GM12878 (cell line): ENCODE measurements around the gene OXCT2.

Experiments
- CHD2 ChIP-seq: IDR thresholded peaks from 2 replicates; pipeline ENCODE4 v1.6.1; 2011; ENCODE audit warnings: low read depth, low read length, improper control_type of control experiment, borderline replicate concordance
- CTCF ChIP-seq, 3 experiments: IDR thresholded peaks in 2 of 3; conservative IDR thresholded peaks in 1 of 3; 2 replicates each; pipeline ENCODE4 v1.5.1; 2011; ENCODE audit warnings: low read depth in 3 of 3, low read length in 3 of 3, mild to moderate bottlenecking in 3 of 3, control low read depth in 2 of 3, moderate library complexity in 2 of 3, inconsistent platforms in 1 of 3, mixed read lengths in 1 of 3; ENCODE audit not compliant: control insufficient read depth in 2 of 3, insufficient read depth in 1 of 3; ENCODE audit errors: extremely low read depth in 1 of 3
- GABPA ChIP-seq: IDR thresholded peaks from 2 replicates; pipeline ENCODE4 v1.6.1; 2014; ENCODE audit warnings: antibody characterized with exemption, low read depth, mild to moderate bottlenecking, inconsistent platforms
- MEF2A ChIP-seq: IDR thresholded peaks from 2 replicates; pipeline ENCODE4 v1.6.1; 2011; ENCODE audit warnings: low read depth, mild to moderate bottlenecking, low read length, moderate library complexity; ENCODE audit not compliant: insufficient read depth
- MYC ChIP-seq: IDR thresholded peaks from 2 replicates; pipeline ENCODE4 v1.6.1; 2011; ENCODE audit warnings: mild to moderate bottlenecking, low read length, moderate library complexity, inconsistent platforms; ENCODE audit not compliant: insufficient read depth, insufficient replicate concordance, insufficient read length, severe bottlenecking
- POLR2A ChIP-seq: IDR thresholded peaks from 2 replicates; pipeline ENCODE4 v1.6.1; 2011; ENCODE audit warnings: low read depth, mild to moderate bottlenecking, low read length
- SP1 ChIP-seq: IDR thresholded peaks from one replicate; pipeline ENCODE4 v1.6.1; 2011; ENCODE audit warnings: low read depth, low read length
- SREBF2 ChIP-seq: IDR thresholded peaks from 2 replicates; pipeline ENCODE4 v1.6.1; 2012; ENCODE audit warnings: mild to moderate bottlenecking, low read length
- SRF ChIP-seq, 2 experiments: IDR thresholded peaks; 2 replicates each; pipeline ENCODE4 v1.6.1; 2011; ENCODE audit warnings: low read depth in 2 of 2, low read length in 2 of 2, mild to moderate bottlenecking in 1 of 2, moderate library complexity in 1 of 2
- USF2 ChIP-seq: IDR thresholded peaks from 2 replicates; pipeline ENCODE4 v1.6.1; 2011; ENCODE audit warnings: low read depth, low read length, improper control_type of control experiment, borderline replicate concordance
- TF ChIP-seq, protein P1 (sequence below): fragments of 450-650 bp; formaldehyde crosslinking; IDR thresholded peaks from 2 replicates; pipeline ENCODE4 v1.4.0; 2020; ENCODE audit warnings: mild to moderate bottlenecking, moderate library complexity
- TF ChIP-seq, protein P2 (sequence below): IDR thresholded peaks from 2 replicates; pipeline ENCODE4 v1.6.1; 2012; ENCODE audit warnings: mild to moderate bottlenecking, low read depth, low read length
- TF ChIP-seq, protein P3 (sequence below): IDR thresholded peaks from 2 replicates; pipeline ENCODE4 v1.6.1; 2012; ENCODE audit warnings: low read depth, low read length, improper control_type of control experiment

DNA sequence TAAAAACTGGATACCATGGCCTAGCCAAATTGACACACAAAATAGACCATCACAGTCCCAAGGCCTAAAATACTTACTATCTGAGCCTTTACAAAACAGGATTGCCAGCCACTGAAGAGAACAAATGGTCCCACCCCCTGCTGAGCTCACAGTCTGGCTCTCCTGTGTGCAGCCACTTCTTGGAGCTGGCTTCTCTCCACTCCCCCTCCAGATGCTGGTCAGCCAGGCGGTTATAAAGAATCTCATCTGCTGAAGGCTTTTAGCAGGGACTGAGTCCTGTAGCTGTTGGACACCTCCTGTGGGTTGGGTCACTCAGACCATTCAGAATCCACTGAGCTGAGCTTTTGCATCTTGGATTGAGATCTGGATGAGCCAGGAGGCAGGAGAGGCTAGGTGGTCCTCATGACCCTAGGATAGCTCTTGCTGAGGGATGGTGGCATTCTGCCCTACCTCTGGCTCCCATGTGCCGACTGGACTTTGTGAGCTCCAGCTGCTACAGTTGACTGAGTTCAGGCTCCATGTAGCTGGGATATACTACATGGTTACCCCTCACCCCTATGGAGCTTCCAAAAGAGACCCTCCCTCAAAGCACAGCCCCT lies 16.1 kb downstream of the OXCT2 start:
- TF ChIP-seq CHD2 (no peak), MYC (no peak), MEF2A (no peak), SRF (IDR thresholded peaks at IDR 0.05; ENCODE audit: low read depth in 2 of 2, low read length in 2 of 2) (no peak), POLR2A (no peak), SREBF2 (no peak), CTCF (IDR thresholded peaks at IDR 0.05 in 2 of 3, conservative IDR thresholded peaks at IDR 0.05 in 1 of 3; ENCODE audit: control insufficient read depth in 2 of 3, extremely low read depth in 1 of 3, insufficient read depth in 1 of 3, low read depth in 3 of 3, low read length in 3 of 3) (no peak), USF2 (no peak), GABPA (no peak), SP1 (no peak)
- TF ChIP-seq, protein P1, sequence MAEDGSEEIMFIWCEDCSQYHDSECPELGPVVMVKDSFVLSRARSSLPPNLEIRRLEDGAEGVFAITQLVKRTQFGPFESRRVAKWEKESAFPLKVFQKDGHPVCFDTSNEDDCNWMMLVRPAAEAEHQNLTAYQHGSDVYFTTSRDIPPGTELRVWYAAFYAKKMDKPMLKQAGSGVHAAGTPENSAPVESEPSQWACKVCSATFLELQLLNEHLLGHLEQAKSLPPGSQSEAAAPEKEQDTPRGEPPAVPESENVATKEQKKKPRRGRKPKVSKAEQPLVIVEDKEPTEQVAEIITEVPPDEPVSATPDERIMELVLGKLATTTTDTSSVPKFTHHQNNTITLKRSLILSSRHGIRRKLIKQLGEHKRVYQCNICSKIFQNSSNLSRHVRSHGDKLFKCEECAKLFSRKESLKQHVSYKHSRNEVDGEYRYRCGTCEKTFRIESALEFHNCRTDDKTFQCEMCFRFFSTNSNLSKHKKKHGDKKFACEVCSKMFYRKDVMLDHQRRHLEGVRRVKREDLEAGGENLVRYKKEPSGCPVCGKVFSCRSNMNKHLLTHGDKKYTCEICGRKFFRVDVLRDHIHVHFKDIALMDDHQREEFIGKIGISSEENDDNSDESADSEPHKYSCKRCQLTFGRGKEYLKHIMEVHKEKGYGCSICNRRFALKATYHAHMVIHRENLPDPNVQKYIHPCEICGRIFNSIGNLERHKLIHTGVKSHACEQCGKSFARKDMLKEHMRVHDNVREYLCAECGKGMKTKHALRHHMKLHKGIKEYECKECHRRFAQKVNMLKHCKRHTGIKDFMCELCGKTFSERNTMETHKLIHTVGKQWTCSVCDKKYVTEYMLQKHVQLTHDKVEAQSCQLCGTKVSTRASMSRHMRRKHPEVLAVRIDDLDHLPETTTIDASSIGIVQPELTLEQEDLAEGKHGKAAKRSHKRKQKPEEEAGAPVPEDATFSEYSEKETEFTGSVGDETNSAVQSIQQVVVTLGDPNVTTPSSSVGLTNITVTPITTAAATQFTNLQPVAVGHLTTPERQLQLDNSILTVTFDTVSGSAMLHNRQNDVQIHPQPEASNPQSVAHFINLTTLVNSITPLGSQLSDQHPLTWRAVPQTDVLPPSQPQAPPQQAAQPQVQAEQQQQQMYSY (CRISPR knock-in tag) = no peak
- TF ChIP-seq, protein P2, sequence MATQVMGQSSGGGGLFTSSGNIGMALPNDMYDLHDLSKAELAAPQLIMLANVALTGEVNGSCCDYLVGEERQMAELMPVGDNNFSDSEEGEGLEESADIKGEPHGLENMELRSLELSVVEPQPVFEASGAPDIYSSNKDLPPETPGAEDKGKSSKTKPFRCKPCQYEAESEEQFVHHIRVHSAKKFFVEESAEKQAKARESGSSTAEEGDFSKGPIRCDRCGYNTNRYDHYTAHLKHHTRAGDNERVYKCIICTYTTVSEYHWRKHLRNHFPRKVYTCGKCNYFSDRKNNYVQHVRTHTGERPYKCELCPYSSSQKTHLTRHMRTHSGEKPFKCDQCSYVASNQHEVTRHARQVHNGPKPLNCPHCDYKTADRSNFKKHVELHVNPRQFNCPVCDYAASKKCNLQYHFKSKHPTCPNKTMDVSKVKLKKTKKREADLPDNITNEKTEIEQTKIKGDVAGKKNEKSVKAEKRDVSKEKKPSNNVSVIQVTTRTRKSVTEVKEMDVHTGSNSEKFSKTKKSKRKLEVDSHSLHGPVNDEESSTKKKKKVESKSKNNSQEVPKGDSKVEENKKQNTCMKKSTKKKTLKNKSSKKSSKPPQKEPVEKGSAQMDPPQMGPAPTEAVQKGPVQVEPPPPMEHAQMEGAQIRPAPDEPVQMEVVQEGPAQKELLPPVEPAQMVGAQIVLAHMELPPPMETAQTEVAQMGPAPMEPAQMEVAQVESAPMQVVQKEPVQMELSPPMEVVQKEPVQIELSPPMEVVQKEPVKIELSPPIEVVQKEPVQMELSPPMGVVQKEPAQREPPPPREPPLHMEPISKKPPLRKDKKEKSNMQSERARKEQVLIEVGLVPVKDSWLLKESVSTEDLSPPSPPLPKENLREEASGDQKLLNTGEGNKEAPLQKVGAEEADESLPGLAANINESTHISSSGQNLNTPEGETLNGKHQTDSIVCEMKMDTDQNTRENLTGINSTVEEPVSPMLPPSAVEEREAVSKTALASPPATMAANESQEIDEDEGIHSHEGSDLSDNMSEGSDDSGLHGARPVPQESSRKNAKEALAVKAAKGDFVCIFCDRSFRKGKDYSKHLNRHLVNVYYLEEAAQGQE = no peak
- TF ChIP-seq, protein P3, sequence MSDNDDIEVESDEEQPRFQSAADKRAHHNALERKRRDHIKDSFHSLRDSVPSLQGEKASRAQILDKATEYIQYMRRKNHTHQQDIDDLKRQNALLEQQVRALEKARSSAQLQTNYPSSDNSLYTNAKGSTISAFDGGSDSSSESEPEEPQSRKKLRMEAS = no peak
